HG03103 (cell line): Measurements from ENCODE around the gene SLC44A5.
"Not testable (repeated sequence)": the region's sequence is repeated elsewhere in the genome, so short reads cannot be mapped to it uniquely, and the experiment has no call there.

Source experiments
- ATAC-seq: cut with Tn5 transposase; IDR thresholded peaks from one replicate; pipeline ENCODE4 v1.9.1; 2021; ENCODE audit warnings: low read depth; ENCODE audit not compliant: unreplicated experiment

SLC44A5 gene

DNA sequence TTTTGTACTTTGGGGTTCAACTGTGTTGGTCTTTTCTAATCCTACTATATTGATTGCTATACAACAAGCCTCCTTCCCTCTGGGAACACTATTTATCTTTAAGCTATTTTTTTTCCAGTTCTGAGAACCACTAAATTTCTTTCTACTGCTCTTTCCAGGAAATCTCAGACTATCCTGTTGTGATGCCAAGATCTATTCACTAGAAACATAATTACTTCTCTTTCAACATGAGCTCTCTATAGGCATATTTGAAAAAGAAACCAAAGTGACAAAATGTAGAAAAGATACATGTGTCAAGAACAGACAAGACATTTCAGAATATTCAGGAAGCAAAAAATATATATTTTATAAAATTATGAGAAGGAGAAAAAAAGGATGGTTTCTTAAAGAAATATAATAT is 82.9 kb downstream of the SLC44A5 start:
- ATAC-seq: no peak

DNA sequence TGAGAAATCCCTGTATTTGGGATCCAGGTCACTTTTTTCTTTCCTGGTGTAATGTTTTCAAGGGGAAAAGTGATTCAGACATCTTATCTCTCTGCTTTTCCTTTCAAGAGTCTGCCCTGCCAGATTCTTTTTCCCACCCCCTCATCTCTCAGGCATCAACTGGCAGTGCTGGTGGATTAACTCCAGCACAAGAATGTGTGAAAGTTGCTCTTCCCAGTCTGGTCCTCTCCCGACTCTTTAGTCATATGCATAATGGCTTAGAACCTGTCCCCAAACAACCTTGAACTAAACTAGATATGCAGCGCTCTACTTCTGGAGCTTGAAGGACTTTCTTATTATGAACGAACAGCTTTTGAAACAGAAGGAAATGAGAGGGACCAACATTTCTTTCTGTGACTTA is 88.5 kb downstream of the SLC44A5 start:
- ATAC-seq: no peak

DNA sequence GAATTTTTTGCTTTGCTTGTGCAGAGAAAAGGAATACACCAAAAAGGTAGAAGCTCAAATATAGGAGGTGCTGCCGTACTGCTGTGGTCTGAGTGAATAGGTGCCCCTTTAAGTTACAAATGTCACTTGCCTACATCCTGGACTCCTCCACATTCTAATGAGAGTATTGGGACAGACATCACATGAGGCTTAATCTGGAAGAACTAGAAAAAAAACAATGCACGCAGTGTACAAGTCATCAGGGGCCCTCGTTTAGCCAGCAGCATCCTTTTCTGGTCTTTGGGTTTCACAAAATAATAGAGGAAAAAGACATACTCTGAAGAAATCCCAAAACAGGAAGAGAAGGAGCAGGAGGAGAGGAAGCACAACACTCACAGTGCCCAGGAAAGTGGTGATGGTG is 89.3 kb downstream of the SLC44A5 start:
- no peak for ATAC-seq

DNA sequence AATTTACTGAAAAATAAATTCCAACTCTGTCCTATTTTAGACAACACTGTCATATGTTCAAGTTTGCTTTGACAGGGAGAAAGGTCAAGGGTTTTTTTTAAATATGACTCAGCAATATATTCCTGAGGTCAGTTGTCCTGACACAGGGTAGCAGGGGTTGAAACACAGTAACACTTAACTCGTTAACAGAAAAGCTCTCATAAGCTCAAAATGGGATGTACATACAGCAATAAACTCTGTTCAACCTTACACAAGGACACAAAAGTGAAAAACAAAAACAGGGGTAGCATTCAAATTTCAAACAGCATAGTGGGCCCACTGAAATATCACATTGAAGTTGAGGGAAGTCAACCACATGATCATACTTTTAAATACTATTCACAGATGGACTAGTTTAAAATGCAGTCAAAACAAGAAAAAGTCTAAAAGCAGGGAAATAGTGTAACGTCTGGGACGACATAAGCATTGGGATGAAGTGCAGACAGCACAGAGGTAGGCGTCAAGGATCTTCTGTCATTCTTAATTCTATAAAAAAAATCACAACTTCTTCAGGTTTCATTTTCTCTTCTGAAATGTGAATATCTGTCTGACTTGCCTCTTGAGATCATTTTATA is 89.9 kb downstream of the SLC44A5 start:
- ATAC-seq: no peak

DNA sequence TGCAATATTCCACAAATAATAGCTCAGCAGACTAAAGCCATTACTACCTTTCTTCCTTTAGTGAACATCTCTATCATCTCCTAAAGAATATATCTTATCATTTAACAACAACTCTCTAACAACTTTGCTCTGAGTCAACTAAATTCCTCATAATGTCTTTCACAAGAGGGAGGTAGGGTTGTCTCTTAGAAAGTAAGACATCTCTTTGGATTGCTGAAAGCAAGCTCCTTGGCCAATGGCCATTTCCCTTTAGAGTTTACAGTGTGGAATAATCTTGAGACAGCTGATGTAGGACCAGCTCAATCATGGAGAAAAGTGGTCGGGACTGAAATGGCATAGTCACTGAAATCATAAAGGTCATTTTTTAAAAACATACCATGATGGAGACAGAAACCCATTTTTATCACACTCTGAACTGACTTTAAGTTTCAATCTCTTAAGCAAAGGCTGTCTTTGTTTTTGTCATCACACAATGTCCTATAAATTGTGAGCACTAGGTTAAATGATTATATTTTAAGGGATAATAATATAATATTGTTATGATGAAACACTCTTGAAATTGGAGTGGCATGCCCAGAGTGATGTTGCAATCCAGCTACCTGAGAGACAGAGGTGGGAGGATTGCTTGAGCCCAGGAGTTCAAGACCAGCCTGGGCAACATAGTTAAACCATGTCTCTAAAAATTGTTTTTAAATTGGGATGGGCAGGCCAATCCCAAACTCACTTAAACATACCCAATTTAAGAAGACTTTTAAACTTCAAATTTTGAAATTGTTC is 91.1 kb downstream of the SLC44A5 start:
- no peak for ATAC-seq

DNA sequence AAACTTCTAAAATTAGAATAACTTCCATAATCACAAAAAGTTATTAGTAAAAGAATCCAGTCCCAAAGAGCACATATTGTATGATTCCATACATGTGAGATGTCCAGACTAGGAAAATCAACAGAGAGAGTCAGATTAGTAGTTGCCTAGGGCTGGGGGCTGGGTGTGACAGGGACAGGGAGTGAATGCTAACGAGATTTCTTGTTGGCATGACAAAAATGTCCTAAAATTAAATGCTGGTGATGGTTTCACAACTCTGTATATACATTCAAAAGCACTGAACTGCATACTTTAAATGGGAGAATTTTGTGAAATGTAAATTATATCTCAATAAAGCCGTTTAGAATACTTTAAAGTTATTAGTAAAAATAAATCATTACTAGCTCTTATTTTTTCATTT is 92.2 kb downstream of the SLC44A5 start:
- ATAC-seq: no peak

DNA sequence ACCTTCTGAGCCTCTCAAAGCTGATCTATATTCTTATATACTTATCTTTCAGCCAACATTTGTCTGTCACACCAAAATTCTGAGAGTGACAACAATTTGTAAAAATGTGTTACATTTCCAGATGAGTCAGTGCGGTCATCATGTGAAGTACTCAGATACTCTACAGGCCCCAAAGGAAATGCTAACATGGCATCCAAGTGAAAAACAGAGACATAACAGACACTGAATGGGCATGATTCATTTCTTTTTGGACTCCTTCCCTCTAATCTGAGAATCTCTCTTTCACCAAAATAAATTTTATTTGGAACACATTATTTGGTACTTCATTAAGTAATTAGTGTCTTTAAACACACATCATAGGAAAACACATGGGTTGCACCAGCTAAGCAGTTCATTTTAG is 96.6 kb downstream of the SLC44A5 start:
- ATAC-seq: no peak

DNA sequence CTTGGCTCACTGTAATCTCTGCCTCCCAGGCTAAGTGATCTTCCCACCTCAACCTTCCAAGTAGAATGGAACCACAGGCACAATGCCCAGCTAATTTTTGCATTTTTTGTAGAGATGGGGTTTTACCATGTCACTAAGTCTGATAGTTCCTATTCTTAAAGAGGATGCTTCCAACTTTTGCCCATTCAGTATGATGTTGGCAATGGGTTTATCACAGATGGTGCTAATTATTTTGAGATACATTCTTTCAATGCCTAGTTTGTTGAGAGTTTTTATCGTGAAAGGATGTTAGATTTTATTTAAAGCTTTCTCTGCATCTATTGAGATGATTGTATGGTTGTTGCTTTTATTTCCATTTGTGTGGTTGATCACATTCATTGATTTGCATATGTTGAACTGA is 103.9 kb downstream of the SLC44A5 start:
- no peak for ATAC-seq

DNA sequence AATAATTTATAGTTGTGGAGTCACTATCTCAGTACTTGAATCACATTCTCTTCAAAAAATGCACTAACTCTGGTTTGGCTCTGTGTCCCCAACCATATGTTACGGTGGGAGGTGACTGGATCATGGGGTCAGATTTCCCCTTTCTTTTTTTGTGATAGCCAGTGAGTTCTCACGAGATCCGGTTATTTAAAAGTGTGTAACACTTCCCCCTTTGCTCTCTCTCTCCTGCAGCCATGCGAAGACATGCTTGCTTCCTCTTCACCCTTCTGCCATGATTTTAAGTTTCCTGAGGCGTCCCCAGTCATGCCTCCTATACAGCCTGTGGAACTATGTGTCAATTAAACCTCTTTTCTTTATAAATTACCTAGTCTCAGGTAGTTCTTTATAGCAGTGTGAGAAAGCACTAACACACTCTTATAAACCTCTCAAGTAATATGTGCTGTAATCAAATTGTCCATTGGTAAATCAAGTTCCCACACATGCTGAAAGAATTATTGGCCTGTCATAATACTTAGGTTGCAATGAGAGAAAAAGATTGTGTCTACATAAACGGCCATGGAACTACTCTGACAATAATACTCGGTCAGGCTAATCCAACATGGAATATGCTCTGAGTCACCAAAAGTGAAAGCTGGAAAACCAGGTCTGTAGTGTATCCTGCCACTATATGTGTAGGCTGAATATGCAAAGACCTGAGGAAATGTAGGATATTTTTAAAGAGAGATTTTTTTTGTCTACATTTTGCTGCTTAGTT is 107.5 kb downstream of the SLC44A5 start:
- no peak for ATAC-seq

DNA sequence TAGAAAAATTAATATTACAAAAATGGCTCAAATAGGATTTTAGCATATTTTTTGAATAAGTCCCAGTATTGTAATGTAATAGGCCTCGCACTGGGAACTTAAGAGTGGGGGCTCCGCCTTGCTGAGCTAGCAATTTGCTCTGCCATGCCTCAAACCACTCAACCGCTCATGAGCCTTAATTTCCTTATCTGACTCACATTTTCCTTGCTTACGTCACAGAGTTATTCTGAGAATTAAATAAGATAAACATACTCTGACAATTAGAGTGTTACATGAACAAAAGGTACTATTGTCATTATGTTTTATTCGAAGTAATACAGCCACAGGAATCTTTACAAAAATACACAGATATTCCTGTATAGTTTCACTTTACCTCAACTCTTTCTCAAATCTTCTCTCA is 108.1 kb downstream of the SLC44A5 start:
- no peak for ATAC-seq

DNA sequence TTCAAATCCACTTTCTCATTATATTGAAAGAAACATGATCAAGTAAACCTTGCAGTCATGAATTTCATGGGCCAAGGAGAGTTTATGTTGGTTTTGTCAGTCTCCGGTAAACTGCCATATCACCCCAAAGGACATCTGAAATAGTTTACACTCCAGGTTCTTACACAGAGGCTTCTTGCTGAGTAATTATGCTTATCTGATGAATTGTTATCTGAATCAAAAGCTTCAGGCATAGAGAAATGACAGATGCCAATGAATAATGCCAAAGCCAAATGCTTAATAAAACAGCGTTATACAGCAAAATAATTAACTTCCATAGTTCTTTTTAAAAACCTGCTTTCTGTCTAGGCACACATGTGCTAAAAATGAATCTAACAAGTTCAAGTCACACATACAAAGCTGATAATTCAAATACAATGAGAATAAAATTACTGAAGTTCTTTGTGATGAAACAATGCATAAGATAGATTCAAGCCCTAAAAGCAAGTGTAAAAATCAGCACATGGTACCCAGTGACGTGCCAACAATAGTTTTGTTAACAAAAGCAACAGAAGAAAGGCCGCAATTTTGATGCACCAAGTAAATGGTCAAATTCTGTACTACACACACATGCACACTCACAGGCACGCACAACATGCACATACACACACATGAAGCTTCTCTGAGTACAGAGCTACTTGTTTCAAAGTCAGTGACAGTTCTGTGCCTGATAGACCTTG is 109.2 kb downstream of the SLC44A5 start:
- ATAC-seq: no peak

DNA sequence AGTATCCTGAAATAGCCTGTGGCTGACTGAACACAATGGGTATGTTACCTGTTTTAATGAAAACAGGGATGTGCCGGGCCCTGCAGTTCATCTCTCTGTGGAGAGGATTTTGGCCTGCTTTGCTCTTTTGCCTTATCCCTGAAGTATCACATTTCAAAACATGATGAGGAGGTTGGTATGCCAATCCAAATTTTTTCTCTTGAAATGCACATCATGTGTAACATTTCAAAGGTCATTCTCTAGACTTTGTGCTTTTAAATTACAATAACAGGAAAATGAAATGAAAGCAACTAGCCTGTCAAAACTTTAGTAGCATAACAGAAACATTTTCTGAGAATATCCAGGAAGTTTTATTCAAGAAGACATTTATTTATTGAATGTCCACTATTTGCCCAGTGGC is 118.9 kb downstream of the SLC44A5 start:
- no peak for ATAC-seq

DNA sequence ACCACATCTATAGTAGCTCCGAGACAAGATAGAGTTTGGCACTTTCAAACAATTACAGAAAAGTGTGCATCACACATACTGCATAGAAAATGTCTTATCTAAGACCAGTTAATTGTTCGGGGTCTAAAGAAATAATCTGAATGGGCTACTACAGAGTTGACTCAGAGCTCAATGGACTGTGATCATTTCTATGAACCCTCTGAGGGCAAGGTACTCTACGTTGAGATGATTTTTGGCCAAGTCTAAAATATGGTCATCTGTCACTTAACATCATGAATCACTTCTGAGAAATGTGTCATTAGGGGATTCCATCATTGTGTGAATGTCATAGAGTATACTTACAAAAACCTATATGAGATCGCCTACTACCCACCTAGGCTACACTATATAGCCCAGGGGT is 123.5 kb downstream of the SLC44A5 start:
- ATAC-seq: no peak

DNA sequence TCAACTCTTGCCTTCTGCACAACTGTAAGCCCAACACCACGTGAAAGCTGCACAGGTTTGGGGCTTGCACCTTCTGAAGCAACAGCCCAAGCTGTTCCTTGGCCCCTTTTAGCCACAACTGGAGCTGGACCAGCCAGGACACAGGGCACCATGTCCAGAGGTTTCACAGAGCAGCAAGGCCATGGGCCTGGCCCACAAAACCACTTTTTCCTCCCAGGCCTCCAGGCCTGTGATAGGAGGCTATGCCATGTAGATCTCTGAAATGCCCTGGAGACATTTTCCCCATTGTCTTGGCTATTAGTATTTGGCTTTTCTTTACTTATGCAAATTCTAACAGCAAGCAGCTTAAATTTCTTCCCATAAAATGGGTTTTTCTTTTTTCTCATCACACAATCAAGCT is 126.1 kb downstream of the SLC44A5 start:
- no peak for ATAC-seq

DNA sequence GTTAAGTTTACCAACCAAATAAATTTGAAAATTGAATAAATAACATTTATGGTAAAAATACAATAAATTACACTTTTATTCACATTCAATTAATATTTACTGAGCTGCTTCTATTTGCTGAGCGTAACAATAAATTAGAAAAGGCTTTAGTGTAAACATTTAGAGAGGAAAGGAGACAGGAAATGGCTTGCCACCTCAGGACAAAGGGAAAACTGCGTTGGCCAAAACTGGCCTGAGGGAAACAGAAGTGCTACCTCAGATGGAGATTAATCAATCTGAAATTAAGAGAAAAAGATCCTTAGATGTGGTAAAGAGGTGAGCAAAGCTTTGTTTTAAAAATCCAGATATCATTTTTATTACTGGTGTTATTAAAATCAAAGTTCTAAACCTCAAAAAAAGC is 128.0 kb downstream of the SLC44A5 start:
- ATAC-seq: no peak

DNA sequence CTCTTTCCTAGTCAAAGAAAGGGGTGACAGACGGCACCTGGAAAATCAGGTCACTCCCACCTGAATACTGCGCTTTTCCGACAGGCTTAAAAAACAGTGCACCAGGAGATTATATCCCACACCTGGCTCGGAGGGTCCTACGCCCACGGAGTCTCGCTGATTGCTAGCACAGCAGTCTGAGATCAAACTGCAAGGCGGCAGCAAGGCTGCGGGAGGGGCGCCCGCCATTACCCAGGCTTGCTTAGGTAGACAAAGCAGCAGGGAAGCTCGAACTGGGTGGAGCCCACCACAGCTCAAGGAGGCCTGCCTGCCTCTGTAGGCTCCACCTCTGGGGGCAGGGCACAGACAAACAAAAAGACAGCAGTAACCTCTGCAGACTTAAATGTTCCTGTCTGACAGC is 134.4 kb downstream of the SLC44A5 start:
- ATAC-seq: not testable (repeated sequence)

DNA sequence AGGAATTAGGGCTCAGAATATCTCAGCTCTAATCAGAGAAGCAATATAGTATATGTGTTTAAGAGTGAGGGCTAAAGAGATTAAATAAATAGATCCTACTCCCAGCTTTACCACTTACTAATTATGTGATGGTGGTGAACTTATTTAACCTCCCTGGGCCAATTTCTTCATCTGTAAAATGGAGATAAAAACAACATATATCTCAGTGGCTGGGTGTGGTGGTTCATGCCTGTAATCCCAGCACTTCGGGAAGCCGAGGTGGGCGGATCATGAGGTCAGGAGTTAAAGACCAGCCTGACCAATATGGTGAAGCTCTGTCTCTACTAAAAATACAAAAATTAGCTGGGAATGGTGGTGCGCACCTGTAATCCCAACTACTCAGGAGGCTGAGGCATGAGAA is 135.2 kb downstream of the SLC44A5 start:
- ATAC-seq: no peak

DNA sequence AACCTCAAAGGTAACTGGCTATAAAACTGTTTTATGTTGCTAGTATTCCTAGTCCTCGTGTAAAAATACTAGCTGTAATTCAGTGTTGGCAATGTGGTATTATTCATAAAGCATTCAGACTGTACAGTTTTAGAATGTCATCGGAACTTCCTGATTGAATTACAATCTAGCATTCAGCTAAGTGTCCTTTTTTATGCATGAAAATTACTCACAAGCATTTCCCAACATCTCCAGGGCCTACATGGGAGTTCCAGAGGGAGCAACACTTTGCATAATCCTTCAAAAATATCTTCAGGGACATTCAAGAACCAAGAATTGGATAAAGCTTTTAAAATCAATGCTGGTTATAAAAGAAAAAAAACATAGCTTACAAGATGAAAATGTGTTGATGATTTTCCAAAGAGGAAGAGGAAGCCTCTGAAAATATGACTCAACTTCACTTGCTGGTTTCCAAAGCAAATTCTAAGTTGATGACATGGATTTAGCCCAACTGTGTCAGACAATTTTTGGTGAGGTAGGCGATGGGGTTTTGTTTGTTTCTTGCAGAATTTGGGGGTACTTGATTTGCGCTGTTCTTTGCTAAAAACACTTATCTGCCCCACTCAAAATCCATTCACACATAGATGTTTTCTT is 137.8 kb downstream of the SLC44A5 start:
- ATAC-seq: no peak

DNA sequence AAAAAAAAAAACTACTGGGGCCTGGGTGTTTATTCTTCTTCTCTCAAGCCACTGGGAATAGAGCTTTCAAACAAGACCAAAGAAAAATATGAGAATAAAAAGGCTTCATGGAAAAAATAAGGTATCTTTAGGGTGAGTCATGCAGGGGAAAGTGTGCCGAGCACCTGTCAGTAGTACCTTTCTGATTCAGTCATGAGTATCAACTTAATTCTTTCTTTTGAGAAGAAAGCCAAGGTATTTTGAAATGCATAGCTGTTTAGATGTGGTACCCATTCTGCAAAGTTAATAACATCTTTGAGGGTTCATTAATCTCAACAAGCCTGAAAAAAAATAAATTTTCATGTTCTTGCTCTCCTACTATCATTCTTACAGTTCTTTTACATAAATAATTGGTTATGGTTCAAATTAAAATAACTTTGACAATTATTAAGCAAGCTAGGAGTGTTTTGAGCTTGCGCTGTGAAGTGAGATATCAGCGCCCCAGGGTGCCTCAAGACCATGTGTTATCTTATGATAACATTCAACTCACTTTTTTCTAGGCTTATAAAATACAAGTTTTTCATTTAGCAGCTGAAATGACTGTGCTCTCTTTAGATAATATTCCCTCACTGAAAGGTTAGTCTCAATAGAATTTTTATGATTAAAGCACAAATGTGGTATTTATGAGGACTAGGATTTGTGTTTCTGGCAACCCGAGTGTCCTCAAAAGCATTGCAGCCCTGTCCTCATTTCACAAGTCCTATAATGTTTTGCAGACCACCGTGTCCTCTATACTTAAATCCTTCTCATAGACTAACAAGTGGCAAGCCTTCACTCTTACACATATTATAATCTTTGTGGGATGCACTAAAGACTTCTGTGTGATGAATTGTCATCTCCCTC is 138.6 kb downstream of the SLC44A5 start:
- ATAC-seq: no peak

DNA sequence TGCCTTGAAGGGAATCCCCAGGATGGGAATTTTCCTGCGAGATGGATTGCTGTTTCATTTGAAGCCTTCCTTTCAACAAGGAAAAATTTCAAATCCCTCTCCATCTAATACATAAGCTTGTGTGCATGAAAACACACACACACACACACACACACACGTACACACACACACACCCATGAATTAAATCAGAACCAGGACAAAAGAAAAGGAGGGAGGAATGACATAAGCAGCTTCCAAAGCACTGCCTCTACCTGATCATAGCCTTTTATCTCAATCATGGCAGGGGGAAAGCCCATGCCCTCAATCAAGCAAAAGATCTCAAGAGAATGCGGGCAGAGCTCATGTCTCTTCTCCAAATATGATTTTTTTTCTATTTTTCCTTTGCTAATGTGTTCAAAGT is 139.7 kb downstream of the SLC44A5 start:
- no peak for ATAC-seq
